OCI-M2 (cell line): ENCODE data around the gene KRT85.

Experiments used
- DNase-seq: peaks from one replicate; lab custom pipeline; 2025; ENCODE audit not compliant: unreplicated experiment; lab: John Stamatoyannopoulos, UW

Gene KRT85

DNA sequence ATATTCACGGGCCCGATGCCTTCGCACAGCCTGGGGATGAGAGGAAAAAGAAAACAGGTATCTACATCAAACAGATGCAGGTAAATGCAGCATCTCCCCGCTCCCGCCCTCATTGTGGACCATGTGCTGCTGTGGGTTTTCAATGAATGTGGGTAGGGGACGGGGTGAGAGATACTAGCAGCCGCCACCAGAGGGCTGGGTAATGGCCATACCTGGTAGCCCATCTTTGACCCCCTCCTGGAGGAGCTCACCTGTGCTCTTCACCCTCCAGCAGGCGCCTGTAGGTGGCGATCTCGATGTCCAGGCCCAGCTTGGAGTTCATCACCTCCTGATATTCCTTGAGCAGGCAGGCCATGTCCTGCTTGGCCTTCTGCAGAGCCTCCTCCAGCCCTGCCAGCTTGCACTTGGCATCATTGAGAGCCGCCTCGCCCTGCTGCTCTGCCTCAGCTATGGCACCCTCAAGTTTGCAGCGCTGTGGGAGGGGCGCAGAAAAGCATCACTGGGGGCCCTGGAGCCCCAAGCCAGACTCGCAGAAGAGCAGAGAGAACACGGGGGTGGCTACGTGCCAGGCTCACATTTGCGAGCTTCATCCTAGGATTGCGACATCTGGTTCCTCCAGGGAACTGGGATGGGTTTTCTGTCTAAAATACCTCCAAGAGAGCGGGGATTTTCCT is 28.6 kb upstream of the KRT85 start:
- no peak for DNase-seq

DNA sequence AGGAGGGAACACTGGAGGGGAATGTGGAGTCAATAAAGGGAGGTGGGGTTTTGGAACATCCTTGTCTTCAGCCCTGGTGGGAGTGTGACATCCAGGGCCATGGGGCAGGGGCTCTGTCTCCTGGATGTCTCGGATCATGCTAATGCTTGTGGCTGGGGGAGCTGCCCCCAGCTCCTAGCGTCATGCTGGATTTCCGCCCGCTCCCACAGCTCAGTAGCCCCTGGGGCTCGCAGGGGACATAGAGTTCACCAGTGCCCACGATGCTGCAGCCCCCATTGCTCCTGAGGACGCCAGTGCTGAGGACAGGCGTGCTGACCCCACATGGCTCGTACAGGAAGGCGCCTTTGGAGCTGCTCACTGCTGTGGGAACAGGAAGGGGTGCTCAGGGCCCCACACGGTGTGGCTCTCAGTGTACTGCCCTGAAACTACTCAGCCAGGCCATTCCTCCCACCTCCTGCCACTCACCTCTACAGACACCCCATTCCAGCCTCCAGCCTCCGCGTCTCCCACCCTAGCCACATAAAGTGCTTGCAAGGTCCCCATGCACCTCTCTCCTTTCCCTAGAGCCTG is 27.6 kb upstream of the KRT85 start:
- no peak for DNase-seq

DNA sequence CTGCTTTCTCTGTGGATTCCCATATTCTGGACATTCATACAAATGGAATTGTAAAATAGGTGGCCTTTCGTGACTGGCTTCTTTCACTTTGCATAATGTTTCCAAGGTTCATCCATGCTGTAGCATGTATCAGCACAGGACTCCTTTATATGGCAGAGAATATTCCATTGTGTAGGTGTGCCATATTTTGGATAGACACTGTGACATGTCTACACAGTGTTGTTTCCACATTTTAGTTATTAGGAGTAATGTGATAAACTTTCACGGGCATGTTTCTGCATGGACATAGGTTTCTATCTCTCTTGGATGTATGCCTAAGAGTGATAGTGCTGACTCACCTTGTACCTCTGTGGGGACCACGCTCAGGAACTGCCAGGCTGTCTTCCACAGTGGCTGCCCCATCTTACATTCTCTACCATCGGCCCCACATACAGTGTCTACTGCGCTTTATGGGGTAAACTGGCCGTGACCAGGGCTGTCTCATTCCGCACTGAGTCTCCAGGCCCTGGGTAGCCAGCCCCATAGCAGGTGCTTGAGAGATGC is 25.3 kb upstream of the KRT85 start:
- DNase-seq = no peak

DNA sequence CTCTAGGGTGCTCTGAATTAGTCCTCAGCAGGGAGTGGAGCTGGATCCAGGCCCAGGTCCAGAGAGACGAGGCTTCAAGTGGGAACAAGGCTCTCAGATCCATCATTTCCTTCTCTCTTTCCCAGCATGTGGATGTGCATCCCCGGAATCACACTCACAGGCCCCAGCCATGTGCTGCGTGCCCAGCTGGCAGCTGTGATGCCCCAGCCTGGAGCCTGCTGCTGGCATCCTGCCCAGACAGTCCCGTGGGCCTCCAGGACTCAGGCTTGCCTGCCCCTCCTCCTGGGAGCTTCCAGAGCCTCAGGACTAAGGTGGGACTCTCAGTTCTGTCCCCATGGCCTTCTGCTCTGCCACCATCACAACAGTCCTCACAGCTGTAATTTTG is 24.3 kb upstream of the KRT85 start:
- DNase-seq = no peak

DNA sequence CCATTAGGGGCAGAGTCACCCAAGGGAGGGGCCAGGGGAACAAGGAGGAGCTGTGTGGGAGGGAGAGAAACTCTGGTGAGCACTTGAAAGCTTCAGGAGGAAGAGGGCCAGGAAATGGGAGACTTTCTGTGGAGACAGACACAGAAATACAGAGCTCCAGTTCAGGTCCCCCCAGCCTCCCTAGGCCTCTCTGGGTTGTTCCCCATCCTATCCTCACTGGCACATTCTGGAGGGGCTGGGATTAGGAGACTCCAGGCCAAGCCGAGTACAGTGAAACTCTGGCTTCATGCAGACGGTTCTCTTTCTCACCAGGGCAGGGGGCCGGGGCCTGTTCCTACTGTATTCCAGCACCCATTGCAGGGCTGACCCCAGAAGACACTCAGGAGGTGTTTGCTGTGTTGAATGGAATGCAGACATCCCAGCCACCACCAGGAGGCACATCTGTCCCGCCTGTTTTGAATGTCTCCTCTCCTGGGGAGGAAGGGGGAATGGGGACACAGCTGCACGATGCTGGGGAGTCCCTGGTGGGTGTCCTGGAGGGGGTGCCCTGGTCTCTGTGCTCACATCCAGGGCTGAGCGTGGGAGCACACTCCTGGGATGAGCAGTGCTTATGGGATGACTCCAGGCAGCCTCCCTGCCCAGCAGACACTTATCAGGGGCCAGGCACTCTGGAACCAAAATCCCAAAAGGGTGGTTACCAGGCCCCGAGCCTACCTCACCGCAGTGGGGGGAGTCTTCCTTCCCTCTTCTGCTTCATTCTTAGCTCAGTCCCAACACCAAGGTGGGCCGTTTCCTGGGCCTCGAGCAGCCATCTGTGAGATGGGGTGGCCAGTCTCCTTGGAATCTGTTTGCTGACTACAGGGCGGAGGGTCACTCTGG is 23.7 kb upstream of the KRT85 start:
- DNase-seq = no peak

DNA sequence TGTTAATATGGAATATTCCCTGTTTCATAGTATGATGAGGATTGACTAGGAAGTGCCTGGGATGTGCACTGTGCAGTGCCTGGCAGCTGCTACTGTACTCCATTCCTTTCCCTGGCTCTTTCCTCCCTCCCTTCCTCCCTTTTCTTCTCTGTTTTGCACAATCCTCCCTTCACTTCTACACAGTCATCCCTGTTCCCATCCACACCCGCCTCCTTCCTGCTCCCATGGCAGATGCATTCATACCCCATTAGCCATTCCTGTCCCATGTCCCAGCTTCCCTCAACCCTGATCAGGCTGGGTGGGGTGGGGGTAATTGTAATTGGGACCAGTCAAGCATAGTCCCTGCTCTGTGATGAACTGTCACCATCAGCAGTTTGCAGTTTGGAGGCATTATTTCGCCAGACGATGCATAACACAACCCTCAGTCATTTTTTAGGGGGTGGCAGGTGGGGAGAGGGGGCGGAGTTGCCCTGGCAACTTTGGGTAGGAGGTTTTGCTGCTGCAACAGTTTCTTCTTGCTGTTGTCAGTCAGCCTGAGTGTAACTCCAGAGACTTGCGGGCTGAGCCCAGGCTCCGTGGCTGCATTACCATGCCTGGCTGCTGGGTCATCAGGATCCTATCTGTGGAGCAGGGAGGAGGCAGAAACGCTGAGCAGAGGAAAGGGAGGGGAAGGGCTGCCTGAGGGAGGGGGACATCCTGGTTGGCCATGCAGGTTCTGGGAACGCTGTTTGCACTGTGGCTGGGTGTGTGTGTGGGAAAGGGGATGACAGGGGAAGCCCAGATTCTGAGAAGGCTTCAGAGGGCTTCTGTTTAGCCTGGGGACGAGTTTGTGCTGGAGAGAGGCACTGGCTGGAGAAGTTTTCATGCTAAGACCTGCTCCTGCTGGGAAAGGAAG is 22.3 kb upstream of the KRT85 start:
- no peak for DNase-seq

DNA sequence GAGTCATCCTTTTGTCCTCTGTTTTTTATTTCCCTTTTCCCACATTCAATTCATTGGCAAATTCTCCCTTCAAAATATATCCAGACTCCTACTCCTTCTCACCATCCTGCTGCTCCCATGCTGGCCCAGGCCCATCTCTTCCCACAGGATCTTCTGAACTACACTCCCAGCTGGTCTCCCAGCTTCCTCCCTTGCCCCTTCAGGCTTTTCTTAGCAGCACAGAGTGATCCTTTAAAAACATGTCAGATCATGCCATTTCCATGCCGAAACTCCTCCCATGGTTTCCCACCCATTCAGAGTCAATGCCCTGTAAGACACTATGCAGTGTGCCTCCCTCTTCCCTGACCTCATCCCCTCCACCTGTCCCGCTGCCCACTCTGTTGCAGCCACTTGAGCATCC is 20.6 kb upstream of the KRT85 start:
- DNase-seq = no peak

DNA sequence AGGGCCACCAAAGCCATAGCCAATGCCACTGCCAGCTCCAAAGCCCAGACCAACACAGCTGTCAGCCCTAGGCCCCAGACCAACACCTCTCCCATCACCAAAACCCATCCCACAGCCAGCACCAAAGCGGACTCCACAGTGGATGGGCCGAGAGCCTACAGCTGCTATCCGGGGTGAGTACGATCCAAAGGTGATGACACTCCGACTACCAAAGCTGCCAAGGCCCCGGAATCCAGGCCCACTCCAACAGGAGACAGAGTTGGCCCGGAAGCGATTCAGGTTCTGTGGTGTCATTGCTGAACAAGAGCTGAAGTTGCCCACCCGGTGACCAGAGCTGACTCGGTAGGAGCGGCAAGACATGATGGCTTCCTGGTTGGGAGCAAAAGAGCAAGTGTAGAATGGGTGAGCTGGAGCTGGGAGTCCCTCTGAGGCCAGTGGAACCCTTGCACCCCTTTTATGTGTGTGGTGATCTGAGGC is 18.0 kb upstream of the KRT85 start, which contains the start of gene KRT84:
TSS of gene KRT84 (minus strand) at position 427 of the 477 bp plus-strand sequence. CDS start at position 360, 67 bp downstream.
- DNase-seq = no peak

DNA sequence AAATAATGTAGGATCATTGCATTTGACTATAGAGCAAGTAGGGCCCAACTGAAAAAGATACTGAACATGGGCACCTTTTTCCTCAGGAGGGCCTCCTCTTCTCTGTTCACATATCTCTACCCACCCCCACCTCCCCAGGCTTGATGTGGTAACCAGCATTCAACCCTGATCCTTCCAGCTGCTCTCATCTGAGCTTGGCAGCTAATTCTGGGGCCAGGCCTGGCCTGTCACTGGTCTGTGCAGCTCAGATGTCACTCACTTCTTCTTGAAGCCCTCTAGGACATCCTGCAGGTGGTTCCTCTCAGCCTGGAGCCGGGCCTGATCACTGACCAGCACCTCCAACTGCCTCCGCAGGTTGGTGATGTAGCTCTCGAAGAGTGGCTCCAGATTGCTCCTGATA is 16.1 kb upstream of the KRT85 start:
- no peak for DNase-seq

DNA sequence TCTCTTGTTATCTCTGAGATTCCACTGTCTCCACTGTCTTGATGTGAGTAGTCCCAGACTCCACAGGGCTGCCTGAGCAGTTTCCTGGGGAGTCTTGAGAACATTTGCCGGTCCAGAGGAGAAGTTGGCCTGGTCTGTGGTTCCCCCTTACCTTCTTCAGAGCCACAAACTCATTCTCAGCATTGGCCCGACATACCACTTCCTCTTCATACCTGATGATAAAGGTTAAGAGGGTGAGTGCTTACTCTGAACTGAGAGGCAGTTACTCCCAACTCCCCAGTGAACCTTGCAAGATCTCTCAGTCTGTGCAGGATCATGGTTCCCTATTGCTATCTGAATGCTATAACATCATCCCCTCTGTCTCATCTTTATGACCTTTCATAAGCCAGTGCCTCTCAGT is 15.6 kb upstream of the KRT85 start:
- DNase-seq = no peak

DNA sequence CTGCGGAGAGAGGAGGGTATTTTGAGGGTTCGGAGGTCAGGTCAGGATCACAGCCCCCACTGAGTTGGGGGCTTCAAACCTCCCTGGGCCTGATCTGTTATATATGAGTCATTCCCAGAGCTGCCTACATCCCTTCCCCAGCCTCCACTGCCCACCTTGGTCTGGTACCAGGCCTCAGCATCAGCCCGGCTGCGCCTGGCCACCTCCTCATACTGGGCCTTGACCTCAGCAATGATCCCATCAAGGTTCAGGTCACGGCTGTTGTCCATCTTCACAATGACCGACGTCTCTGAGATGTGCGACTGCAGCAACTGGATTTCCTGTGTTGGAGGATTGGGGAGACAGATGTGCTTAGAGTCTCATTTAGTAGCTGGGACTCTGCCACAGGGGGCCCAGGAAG is 13.9 kb upstream of the KRT85 start:
- no peak for DNase-seq

DNA sequence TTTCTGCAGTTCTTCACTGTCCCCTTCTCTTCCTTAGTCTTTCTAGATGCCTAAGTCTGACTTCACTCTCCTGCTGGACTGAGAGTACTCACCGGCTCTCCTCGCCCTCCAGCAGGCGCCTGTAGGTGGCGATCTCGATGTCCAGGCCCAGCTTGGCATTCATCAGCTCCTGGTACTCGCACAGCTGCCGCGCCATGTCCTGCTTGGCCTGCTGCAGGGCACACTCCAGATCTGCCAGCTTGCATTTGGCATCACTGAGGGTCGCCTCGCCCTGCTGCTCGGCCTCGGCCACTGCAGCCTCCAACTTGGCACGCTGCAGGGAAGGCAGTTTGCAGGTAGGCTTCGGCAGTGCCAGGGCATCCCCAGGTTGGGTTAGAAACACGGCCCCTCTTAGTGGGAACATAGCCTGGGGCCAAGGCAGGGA is 13.0 kb upstream of the KRT85 start:
- no peak for DNase-seq

DNA sequence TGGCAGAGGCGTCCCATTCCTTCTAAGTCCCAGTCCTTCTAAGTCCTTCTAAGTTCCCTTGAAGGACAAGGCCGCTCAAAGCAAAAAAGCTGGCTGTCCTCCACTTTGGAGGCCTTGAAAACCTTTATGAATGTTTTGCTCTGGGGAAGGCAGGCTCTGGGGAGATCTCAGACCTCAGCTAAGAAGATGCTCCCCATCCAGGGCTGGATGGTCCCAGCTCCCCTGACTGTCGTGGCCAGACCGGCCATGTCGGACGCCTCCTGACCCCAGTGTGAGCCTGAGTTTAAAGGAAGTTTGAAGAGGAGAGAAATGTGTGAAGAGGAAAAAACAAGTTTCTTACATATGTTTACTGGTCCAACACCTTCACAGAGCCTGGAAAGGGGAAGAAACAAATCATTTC is 12.3 kb upstream of the KRT85 start:
- DNase-seq = no peak

DNA sequence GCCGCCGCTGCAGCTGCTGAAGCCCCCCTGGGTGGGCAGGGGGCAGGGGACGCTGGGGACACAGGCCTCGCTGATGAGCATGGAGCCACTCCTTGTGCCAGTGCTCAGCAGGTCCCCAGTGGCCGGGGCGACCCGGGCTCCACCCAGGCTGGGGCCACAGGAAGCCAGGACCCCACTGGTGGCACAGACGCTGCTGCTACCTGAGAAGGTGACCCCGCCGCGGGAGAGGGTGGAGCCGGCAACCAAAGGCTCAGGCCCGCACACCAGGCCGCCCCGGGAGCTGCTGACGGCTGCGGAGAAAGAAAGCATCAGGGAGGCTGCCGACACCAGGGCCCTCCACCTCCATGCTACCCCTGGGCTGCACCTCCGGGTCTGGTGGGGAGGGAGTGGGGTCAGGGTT is 10.8 kb upstream of the KRT85 start:
- no peak for DNase-seq

DNA sequence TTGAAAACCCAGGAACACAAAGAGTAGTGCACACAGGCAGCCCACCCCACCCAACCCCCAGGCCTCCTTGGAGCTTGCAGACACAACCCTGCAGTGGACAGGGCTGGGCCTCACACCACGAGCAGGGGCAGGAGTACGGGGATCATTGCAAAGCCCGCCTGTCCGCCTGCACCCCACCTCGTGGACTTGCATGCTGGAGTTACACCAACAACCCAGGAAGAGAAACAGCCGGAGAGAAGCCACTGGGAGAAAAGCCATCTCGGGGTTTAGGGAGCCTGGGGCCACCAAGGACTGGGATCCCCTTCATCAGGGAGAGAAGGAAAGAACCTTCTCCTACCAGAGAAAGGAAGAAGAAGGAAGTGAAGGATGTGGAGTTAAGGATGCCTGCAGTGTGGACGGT is 10.0 kb upstream of the KRT85 start:
- DNase-seq = no peak

DNA sequence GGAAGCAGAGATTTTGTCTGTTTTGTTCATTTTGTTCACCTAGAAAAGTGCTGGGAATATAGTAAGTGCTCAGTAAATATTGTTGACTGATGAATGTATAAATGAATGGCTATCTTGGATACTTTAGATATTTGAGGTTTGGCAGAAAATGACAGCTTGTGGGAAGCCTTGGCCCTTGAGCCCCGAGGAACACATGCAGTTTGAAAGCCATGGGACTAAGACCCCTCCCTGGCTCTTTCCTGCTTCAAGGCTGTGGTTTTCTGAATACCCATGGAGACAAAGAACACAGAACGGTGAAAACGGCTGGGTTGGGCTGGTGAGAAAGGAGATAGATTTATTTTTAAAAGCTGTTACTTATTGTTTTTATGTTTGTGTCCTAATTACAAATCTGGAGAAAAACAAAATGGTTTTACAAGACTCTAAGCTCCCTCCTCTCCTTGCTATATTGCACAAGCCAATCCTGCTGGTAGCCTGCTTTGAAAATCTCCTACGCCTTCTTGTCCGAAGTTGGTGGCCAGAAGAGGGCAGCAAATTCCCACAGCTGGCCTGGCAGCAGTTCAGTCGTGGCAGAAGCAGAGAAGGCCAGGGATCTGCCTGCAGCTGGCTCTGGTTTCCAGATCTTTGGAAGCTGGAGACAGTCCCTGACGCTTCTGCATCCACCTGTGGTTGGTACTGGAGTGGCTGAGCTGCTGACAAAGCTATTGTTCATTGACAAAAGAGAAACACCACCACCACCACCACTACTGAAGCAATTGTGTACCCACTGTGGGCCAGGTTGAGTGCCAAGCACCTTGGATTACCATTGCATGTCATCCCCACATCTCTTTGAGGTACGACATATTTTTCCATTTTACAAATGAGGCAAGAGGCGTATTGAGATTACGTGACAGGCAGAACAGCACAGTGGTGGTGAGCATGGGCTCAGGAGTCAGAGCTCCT is 5.2 kb upstream of the KRT85 start:
- no peak for DNase-seq

DNA sequence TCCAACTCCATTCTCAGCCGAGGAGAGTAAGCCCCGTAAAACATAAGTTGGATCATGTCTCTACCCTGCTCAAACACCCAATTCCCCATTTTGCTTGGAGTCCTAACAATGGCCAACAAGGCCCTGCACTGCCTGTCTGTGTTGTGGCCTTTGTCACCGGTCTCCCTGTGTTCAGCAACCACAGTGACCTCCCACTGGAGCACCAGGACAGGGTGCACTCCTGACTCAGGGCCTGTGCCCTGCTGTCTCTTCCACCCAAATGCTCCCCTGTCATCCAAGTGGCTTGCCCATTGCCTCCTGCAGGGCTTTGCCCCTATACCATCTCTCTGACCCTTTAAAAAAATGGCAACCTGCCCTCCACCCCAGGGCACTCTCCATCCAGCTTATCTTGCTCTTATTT is 4.4 kb upstream of the KRT85 start:
- DNase-seq = no peak

DNA sequence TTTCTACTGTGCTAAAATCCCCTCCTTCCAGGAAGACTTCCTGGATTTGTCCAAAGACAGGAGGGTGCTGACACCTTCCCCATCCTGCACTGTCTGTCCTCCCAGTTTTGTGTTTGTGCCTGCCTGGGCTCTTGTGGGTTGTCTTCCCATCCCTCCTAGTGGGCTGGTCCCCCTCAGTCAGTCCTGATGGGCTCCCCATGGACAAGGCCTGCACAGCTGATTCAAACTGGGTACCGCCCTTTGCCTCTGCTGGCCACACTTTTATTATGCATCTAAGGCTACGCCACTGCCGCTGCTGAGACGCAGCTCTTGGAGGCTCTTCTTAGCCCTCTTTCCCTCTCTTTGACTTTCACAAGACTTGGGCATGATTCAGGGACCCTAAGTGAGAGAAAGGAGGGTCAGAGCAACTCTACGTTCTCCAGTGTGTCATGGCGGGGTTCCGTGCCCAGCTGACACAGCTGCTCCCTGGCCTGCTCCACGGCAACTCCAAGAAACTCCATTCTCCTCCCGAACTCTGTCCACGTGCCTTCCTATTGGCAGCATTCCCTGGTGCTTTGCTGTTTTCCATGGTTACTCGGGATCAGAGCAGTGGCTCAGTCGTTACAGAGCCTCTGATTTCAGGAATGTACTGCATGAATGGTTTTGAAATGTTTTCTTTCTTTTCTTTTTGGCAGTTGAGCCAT is 3.8 kb upstream of the KRT85 start:
- DNase-seq = no peak

DNA sequence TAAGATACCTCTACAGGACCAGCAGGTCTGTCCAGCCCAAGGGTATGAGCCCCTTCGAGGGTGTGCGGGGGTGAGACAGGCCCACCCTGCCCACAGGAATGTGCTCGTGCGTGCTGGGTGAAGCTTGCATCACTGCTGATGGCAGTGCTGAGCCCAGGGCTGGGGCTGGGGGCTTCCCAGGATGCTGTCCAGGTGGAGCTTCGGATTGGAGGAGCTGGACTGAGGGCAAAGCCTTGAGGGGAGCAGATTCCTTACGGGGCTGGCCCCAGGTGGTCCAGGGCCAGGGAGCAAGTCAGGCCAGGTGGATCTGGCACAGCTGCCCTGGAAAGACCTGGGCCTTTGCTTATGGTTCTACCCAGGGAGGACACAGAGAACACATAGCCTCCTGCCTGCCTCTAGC is 2.5 kb upstream of the KRT85 start:
- DNase-seq = no peak
